T-helper 1 cell treated with Interleukin-12 subunit alpha and Interleukin-12 subunit beta and Interleukin-4 antibody, amounts not matched to agents 30 μg/mL and 1 μg/mL, for 36 hours (primary cell): ENCODE data around the gene PSMD13.

Experiments used
- H3K27ac Mint-ChIP-seq: one replicate; pipeline ENCODE4 v1.8.0; 2021; ENCODE audit warnings: mild to moderate bottlenecking, mixed read lengths
- H3K27me3 Mint-ChIP-seq: one replicate; pipeline ENCODE4 v1.8.0; 2021; ENCODE audit warnings: low read depth, mixed read lengths
- H3K36me3 Mint-ChIP-seq: one replicate; pipeline ENCODE4 v1.8.0; 2021; ENCODE audit warnings: low read depth, mixed read lengths
- H3K4me1 Mint-ChIP-seq: one replicate; pipeline ENCODE4 v1.8.0; 2021; ENCODE audit warnings: low read depth, mixed read lengths
- H3K4me3 Mint-ChIP-seq: one replicate; pipeline ENCODE4 v1.8.0; 2021; ENCODE audit warnings: mild to moderate bottlenecking, moderate library complexity, mixed read lengths
- H3K9me3 Mint-ChIP-seq: one replicate; pipeline ENCODE4 v1.8.0; 2021; ENCODE audit warnings: mixed read lengths

Gene PSMD13

DNA sequence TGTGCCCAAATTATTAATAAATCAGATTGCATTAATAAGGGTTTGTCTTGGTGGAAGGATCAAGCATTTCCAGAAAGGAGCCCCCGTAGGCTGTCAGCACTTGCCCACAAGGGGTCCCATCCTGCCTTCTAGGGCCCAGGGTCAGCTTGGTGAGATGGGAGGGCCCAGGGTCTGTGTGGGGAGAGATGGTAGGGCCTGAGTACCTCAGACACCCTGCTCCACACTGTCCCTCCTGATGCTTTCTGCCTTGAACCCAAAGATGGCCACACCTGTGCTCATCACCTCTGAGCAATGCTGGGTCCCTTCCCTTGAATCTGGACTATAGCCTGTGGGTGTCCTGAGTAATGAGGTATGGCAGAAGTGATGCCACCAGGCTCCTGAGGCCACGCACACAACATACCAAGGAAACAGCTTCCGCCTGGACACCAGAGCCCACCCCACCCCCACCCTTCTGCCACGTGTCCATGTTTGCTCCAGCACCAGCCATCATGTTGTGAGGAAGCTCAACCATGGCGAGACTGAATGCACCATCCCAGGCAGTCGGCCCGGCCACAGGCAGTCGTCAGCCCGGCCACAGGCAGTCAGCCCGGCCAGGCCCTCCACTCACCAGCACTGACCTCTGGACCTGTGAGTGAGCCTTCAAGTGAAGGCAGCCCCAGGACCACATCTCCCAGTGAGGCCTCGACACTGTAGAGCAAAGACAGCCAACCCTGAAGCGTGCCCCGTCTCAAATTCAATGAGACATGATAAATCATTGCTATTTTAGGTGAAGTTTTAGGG lies 36.4 kb upstream of the PSMD13 start:
- peaks cover 12% of the 10 kb centered on the region for H3K36me3 Mint-ChIP-seq
- no peak overlapping the region for H3K27ac Mint-ChIP-seq
- H3K4me3 Mint-ChIP-seq: no peak overlapping the region
- peaks cover 17% of the 10 kb centered on the region for H3K4me1 Mint-ChIP-seq
- H3K27me3 Mint-ChIP-seq: no peaks in the 10 kb centered on the region
- H3K9me3 Mint-ChIP-seq: no peaks in the 10 kb centered on the region

- no peaks in the 10 kb centered on the region for H3K27me3 Mint-ChIP-seq
- no peaks in the 10 kb centered on the region for H3K9me3 Mint-ChIP-seq
- H3K36me3 Mint-ChIP-seq: peaks cover 15% of the 10 kb centered on the region
- peak overlapping the region; percentile 76 for H3K27ac Mint-ChIP-seq
- H3K4me3 Mint-ChIP-seq: peak overlapping the region; percentile 25
- H3K4me1 Mint-ChIP-seq: peaks cover 23% of the 10 kb centered on the region
These were observed 34.8 kb upstream of the PSMD13 start for GRCh38 chr11:201966-202365.

GRCh38 chr11:202490-202889 lies 34.3 kb upstream of the PSMD13 start:
- Mint-ChIP-seq H3K4me3 (peak overlapping the region; percentile 25), H3K27ac (peak overlapping the region; percentile 76), H3K36me3 (peaks cover 15% of the 10 kb centered on the region)

GRCh38 chr11:203056-203944 lies 33.5 kb upstream of the PSMD13 start:
- Mint-ChIP-seq H3K4me3 (peak overlapping the region; percentile 19), H3K27me3 (no peaks in the 10 kb centered on the region), H3K4me1 (peaks cover 23% of the 10 kb centered on the region), H3K9me3 (no peaks in the 10 kb centered on the region), H3K27ac (no peak overlapping the region), H3K36me3 (peaks cover 15% of the 10 kb centered on the region)

More at GRCh38 chr11:202490-202889, 34.3 kb upstream of the PSMD13 start:
- Mint-ChIP-seq H3K27me3 (no peaks in the 10 kb centered on the region), H3K4me1 (peaks cover 23% of the 10 kb centered on the region), H3K9me3 (no peaks in the 10 kb centered on the region)

GRCh38 chr11:203945-204586 lies 32.7 kb upstream of the PSMD13 start:
- H3K9me3 Mint-ChIP-seq: no peaks in the 10 kb centered on the region
- no peaks in the 10 kb centered on the region for H3K27me3 Mint-ChIP-seq
- H3K4me3 Mint-ChIP-seq: peak overlapping the region; percentile 14
- H3K4me1 Mint-ChIP-seq: peaks cover 23% of the 10 kb centered on the region
- H3K36me3 Mint-ChIP-seq: peaks cover 15% of the 10 kb centered on the region
- H3K27ac Mint-ChIP-seq: peak overlapping the region; percentile 4

DNA sequence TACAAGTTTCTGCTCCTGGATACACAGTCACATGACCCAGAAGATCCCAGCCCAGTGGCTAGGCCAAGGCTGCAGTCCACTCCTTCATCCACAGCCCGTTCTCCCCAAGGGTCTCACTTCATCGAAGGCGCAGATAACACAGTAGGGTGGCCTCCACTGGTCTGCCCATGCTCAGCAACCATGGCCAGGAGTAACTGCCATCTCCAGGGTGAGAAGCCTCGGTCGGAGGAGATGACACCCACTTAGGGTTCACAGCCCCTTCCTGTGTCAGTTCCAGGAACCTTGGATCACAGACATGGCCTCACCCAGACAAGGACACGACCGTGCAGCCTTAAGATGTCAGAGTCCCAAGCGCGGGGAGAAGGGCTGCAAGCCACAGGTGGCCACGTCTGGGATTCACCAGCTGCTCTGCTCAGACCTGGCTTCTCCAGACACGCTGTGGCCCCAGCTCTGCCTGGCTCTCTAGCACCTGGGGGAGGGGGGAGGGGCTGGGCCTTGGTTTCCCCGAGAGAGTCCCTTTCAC lies 32.1 kb upstream of the PSMD13 start:
- H3K4me1 Mint-ChIP-seq: peaks cover 23% of the 10 kb centered on the region
- peak overlapping the region; percentile 14 for H3K4me3 Mint-ChIP-seq
- H3K9me3 Mint-ChIP-seq: no peaks in the 10 kb centered on the region

DNA sequence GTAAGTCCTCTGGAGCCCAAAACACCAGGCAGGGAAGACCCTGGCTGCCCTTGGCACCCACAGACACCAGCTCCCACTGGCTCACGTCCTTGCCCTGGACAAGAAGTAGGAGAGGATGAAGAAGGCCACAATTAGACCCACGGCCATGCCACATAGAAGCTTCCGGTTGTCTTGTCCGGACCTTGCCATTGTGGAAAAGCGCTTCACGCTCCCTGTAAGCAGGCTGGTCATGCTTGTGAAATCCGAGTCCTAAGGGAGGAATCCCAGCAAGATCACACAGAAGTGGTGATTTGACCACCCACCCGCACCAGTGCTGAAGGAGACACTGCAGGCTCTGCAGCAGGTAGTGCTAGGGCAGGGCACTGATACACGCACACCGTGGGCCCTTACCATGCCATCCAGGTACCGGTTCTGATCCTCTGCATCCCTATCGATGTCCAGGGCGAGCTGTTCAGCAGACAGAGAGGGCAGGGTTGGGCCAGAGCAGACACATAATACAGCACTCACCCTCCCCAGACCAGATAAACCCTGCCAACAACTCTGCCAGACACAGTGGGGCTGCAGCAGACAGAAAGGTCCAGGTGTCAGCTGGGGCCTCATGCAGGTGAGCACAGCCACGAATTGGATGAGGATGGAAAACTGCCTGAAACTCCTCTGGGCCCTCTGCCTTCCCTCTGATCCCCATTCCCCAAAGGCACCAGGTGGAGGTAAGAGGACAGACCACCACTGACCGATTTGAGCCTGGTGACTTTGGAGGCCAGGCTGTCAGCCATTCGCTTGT lies 31.4 kb upstream of the PSMD13 start:
- Mint-ChIP-seq H3K27me3 (no peaks in the 10 kb centered on the region), H3K9me3 (no peaks in the 10 kb centered on the region), H3K27ac (no peak overlapping the region), H3K4me1 (peaks cover 30% of the 10 kb centered on the region), H3K4me3 (no peak overlapping the region), H3K36me3 (peaks cover 20% of the 10 kb centered on the region)

More for the DNA sequence above, 32.1 kb upstream of the PSMD13 start:
- Mint-ChIP-seq H3K27me3 (no peaks in the 10 kb centered on the region), H3K27ac (no peak overlapping the region), H3K36me3 (peaks cover 15% of the 10 kb centered on the region)

DNA sequence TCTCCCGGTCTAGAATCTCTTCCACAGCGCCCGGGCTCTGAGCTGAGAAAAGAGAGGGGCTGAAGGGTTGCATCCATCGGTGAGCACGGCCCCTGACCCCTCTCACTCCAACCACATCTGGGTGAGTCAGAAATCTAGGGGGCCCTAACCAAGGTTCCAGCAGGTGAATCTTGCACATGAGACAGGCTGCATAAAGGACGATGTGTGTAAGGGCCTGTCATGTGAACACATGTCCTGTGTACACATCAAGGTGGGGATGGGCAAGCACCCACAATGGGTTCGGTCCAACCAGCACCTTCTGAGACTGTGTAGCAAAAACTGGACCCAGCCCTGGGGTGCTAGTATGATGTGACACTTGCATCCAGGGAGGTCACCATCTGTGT lies 30.8 kb upstream of the PSMD13 start:
- H3K4me1 Mint-ChIP-seq: peaks cover 32% of the 10 kb centered on the region
- peak overlapping the region; percentile 95 for H3K27ac Mint-ChIP-seq
- H3K36me3 Mint-ChIP-seq: peaks cover 20% of the 10 kb centered on the region
- no peaks in the 10 kb centered on the region for H3K27me3 Mint-ChIP-seq
- H3K9me3 Mint-ChIP-seq: no peaks in the 10 kb centered on the region
- peak overlapping the region; percentile 91 for H3K4me3 Mint-ChIP-seq

GRCh38 chr11:206526-207207 lies 30.1 kb upstream of the PSMD13 start:
- H3K4me3 Mint-ChIP-seq: peak overlapping the region; percentile 91
- no peaks in the 10 kb centered on the region for H3K27me3 Mint-ChIP-seq
- peak overlapping the region; percentile 97 for H3K27ac Mint-ChIP-seq
- H3K4me1 Mint-ChIP-seq: peaks cover 35% of the 10 kb centered on the region
- no peaks in the 10 kb centered on the region for H3K9me3 Mint-ChIP-seq
- H3K36me3 Mint-ChIP-seq: peaks cover 26% of the 10 kb centered on the region

- H3K27ac Mint-ChIP-seq: peak within 1 kb of the TSS; percentile 97
- H3K27me3 Mint-ChIP-seq: no peaks in the 10 kb centered on the region
- H3K4me3 Mint-ChIP-seq: peak within 1 kb of the TSS; percentile 91
- peaks cover 30% of the 10 kb centered on the region for H3K4me1 Mint-ChIP-seq
- peaks cover 30% of the 10 kb centered on the region for H3K36me3 Mint-ChIP-seq
- H3K9me3 Mint-ChIP-seq: no peaks in the 10 kb centered on the region
These were observed 29.4 kb upstream of the PSMD13 start, which contains the start of the genes BET1L and RIC8A for GRCh38 chr11:207208-207862. TSS of gene BET1L (minus strand) at chr11:207399. CDS start at chr11:207321, 78 bp downstream. TSS of gene RIC8A (plus strand) at chr11:207708. CDS start at chr11:208855, 1,147 bp downstream.

DNA sequence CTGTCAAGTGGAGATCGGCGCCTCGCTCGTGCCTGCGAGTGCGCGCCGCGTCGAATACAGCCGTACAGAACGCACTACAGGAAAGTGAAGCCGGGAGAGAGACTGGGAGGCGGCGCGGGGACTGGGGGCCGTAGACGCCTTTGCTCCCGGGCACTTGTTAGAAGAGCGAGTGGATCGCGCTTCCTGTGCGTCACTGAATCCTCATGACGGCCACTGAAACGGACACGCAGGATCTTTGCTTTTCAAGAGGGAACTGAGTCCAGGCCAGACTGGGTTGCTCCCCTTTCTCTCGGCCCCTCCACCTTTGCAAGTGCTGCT lies 29.0 kb upstream of the PSMD13 start:
- H3K27me3 Mint-ChIP-seq: no peaks in the 10 kb centered on the region
- H3K36me3 Mint-ChIP-seq: peaks cover 29% of the 10 kb centered on the region
- H3K27ac Mint-ChIP-seq: peak overlapping the region; percentile 97
- H3K9me3 Mint-ChIP-seq: no peaks in the 10 kb centered on the region
- peaks cover 27% of the 10 kb centered on the region for H3K4me1 Mint-ChIP-seq
- H3K4me3 Mint-ChIP-seq: peak overlapping the region; percentile 91

GRCh38 chr11:208181-208916 lies 28.4 kb upstream of the PSMD13 start:
- Mint-ChIP-seq H3K4me1 (peaks cover 26% of the 10 kb centered on the region), H3K36me3 (peaks cover 29% of the 10 kb centered on the region), H3K4me3 (peak overlapping the region; percentile 91), H3K9me3 (no peaks in the 10 kb centered on the region), H3K27ac (peak overlapping the region; percentile 97), H3K27me3 (no peaks in the 10 kb centered on the region)
